Muscle of leg (tissue), 11 donors: Measurements from ENCODE around the gene FYB1. TPM values are rescaled to one million over a fixed set of nuclear protein-coding genes. Genes with fewer than 3 reads are reported as not detected.
A peak's percentile ranks its signal among the peaks of the same experiment; 100 is the strongest.

Source experiments
- DNase-seq: peaks from one replicate; pipeline ENCODE4 v3.0.0; 2013
- H3K27ac ChIP-seq: one replicate; pipeline ENCODE4 v1.5.1; 2013; ENCODE audit warnings: mild to moderate bottlenecking, low read length, control low read depth
- H3K27me3 ChIP-seq: one replicate; pipeline ENCODE4 v1.6.1; 2013; ENCODE audit warnings: low read length; ENCODE audit not compliant: control insufficient read depth, insufficient read depth
- H3K36me3 ChIP-seq: one replicate; pipeline ENCODE4 v1.6.1; 2013; ENCODE audit warnings: low read length; ENCODE audit not compliant: control insufficient read depth, insufficient read depth
- H3K4me1 ChIP-seq: one replicate; pipeline ENCODE4 v1.6.1; 2013; ENCODE audit warnings: low read length; ENCODE audit not compliant: control insufficient read depth, insufficient read depth
- H3K4me3 ChIP-seq: one replicate; pipeline ENCODE4 v1.5.1; 2013; ENCODE audit warnings: low read length, control low read depth
- H3K9me3 ChIP-seq: replicated peaks from 2 replicates; pipeline ENCODE4 v1.6.1; 2013; ENCODE audit warnings: low read depth, low read length; ENCODE audit not compliant: control insufficient read depth
- WGBS: methylation state at CpG from one replicate; pipeline ENCODE4 v1.1.5; 2013; ENCODE audit warnings: missing lambda C conversion rate; ENCODE audit not compliant: insufficient coverage; 5-methylcytosine and 5-hydroxymethylcytosine counted together
- polyA plus RNA-seq, 8 donors: library from polyadenylated mRNA; unstranded; fragments of 120-200 nt; gene quantifications; one replicate each; pipeline versions ENCODE4 v1.2.1 to v1.2.3, GENCODE V29; 2013; ENCODE audit warnings: inconsistent platforms in 1 of 8, low replicate concordance in 1 of 8; ENCODE audit not compliant: insufficient read length in 8 of 8, insufficient read depth in 1 of 8
- total RNA-seq: library from RNA; stranded (reverse); fragments of 120-200 nt; gene quantifications from one replicate; pipeline ENCODE4 v1.2.4, GENCODE V29; 2013

The FYB1 gene
- total and polyA plus RNA-seq, 9 donors: 1.4 to 3.0 (median 1.9) TPM

- Histone ChIP-seq H3K27me3 (no peaks in the 10 kb centered on the region), H3K4me1 (peaks cover 3% of the 10 kb centered on the region), H3K27ac (no peak overlapping the region), H3K4me3 (no peak overlapping the region), H3K9me3 (peaks cover 2% of the 10 kb centered on the region), H3K36me3 (no peaks in the 10 kb centered on the region)
- WGBS: 94% methylated on average over 3 of the region's 7 CpGs
- no peak for DNase-seq
Observed at GRCh38 chr5:39091940-39092580, 127.3 kb downstream of the FYB1 start.

DNA sequence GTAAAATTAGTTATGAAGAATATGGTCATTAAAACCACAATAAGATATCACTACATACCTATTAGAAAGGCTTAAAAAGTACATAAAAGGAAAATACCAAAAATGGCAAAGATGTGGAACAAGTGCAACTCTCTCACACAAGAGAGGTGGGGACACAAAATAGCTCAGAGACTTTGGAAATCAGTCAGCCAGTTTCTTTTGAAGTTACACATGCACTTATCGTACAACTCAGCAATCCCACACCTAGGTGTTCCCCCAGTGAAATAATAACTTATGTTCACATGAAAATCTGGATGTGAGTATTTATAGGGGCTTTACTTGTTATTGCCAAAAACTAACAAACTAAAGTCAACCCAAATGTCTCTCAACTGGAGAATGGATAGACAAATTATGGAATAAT is 135.4 kb downstream of the FYB1 start:
- no peaks in the 10 kb centered on the region for H3K36me3 ChIP-seq
- no peak overlapping the region for H3K4me3 ChIP-seq
- H3K4me1 ChIP-seq: no peaks in the 10 kb centered on the region
- no peak overlapping the region for H3K27ac ChIP-seq
- no peaks in the 10 kb centered on the region for H3K9me3 ChIP-seq
- no peaks in the 10 kb centered on the region for H3K27me3 ChIP-seq
- WGBS: no CpG with 5 or more reads among the region's 1 CpG
- no peak for DNase-seq

DNA sequence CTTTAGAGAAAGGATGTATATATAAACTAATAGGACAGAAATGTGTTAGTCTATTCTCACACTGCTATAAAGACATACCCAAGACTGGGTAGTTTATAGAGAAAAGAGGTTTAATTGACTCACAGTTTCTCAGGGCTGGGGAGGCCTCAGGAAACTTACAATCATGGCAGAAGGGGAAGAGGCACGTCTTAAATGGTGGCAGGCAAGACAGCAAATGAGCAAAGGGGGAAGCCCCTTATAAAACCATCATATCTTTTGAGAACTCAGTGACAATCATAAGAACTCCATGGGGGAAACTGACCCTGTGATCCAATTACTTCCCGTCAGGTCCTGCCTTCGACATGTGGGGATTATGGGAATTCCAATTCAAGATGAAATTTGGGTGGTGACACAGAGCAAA is 136.4 kb downstream of the FYB1 start:
- no CpG with 5 or more reads among the region's 3 CpGs for WGBS
- no peaks in the 10 kb centered on the region for H3K9me3 ChIP-seq
- no peak overlapping the region for H3K27ac ChIP-seq
- H3K27me3 ChIP-seq: no peaks in the 10 kb centered on the region
- H3K4me1 ChIP-seq: no peaks in the 10 kb centered on the region
- H3K36me3 ChIP-seq: no peaks in the 10 kb centered on the region
- no peak overlapping the region for H3K4me3 ChIP-seq
- DNase-seq: no peak

DNA sequence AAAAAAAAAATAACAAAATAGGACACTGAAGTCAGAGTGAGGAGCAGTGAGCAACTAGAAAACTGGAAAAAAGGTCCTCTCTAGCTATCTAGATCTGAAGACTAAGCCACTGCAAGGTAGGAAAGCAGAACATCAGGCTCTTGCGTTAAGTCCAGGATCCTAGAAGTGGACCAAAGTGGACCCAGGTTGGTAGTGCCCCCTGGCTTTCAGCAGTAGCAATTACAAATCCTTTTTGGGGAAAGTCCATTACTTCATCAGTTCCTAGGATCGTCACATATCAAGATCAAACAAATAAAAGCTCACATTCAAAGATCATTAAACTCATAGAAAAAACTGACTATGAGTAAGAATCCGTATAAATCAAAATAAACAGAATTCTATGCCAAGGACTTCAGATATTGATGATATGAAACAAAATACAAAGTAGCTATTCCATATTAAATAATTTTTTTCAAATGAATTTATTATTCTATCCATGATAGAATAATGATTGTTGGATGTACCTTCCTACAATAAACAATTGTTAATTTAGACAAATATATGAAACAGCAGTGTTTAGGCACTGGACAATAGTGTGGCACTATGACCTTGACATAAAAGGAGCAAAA is 138.7 kb downstream of the FYB1 start:
- Histone ChIP-seq H3K9me3 (no peaks in the 10 kb centered on the region), H3K36me3 (no peaks in the 10 kb centered on the region)
- WGBS: 8% methylated on average over 1 of the region's 3 CpGs

GRCh38 chr5:39080168-39080567 is 139.2 kb downstream of the FYB1 start:
- no peak overlapping the region for H3K27ac ChIP-seq
- H3K4me1 ChIP-seq: no peaks in the 10 kb centered on the region
- no peaks in the 10 kb centered on the region for H3K9me3 ChIP-seq
- WGBS: no CpG with 5 or more reads among the region's 2 CpGs
- no peaks in the 10 kb centered on the region for H3K27me3 ChIP-seq
- H3K36me3 ChIP-seq: no peaks in the 10 kb centered on the region
- no peak overlapping the region for H3K4me3 ChIP-seq
- DNase-seq: no peak

More for the DNA sequence above, 138.7 kb downstream of the FYB1 start:
- Histone ChIP-seq H3K27ac (no peak overlapping the region), H3K27me3 (no peaks in the 10 kb centered on the region), H3K4me1 (no peaks in the 10 kb centered on the region), H3K4me3 (no peak overlapping the region)
- DNase-seq: peak; percentile 39

DNA sequence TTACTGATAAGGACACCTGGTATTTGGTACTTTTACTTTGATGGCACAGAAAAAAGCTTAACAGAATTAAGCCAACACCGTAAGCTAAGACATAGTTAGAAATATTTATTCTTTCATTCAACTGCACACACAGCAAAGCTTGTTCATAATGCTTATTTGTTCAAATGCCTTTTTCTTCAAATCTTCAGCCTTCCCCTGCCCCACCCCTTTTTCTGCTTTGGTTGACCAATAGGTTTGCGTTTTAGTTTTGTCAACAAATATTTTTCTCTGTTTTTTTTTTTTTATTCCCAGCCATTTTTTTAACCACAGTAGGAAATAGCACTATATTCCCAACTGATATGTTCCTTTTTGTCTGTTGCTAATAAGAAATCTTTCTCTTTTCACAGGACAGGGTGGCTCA is 140.2 kb downstream of the FYB1 start:
- no peaks in the 10 kb centered on the region for H3K27me3 ChIP-seq
- H3K27ac ChIP-seq: no peak overlapping the region
- WGBS: no CpG with 5 or more reads among the region's 2 CpGs
- DNase-seq: no peak
- no peaks in the 10 kb centered on the region for H3K9me3 ChIP-seq
- no peaks in the 10 kb centered on the region for H3K4me1 ChIP-seq
- H3K4me3 ChIP-seq: no peak overlapping the region
- H3K36me3 ChIP-seq: no peaks in the 10 kb centered on the region

DNA sequence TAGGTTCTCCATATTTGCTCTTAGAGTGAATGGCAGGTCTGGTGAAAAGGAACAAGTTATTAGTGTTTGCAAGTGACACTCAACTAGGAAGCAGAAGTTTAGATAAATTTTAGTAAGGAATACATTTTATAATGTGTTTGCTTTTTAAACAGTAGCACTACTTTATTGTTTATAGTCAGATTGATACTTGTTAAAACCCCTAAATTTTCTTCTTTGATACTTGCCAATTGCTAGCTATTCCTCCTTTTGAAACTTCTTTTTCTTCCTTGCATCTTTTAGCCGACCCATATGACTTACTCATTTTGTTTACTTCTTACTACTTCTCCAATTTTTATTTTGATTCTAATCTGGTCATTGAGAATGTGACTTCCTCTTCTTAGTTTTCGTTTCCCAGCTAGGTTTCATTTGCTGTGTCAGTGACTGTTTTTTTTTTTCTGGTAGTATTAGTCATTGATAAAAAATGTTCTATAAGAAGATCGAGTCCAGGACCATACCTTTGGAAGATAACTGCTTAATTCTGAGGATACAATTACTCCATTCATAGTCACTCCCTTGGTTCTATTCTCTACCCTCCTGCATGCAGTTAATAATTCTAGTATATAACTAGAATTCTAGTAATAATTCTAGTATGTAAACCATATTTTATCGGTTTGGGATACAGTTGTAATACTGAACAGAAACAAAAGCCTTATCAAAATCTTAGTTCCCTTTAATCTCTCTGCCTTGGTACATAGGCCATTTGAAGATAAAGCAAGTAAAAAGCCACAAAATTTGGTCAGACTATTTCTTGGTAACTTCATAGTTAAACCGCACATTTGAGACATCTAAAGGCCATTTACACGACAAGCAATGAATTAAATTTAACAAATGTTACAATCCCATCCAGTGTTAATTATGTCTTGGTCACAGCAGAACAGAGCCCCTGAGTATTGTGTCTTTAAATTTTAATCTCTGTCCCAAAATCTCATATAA is 142.3 kb downstream of the FYB1 start:
- peak; percentile 43 for DNase-seq
- no peaks in the 10 kb centered on the region for H3K4me1 ChIP-seq
- H3K27me3 ChIP-seq: no peaks in the 10 kb centered on the region
- no peaks in the 10 kb centered on the region for H3K36me3 ChIP-seq
- H3K9me3 ChIP-seq: no peaks in the 10 kb centered on the region
- H3K4me3 ChIP-seq: no peak overlapping the region
- no CpG with 5 or more reads among the region's 6 CpGs for WGBS
- H3K27ac ChIP-seq: no peak overlapping the region

- Histone ChIP-seq H3K36me3 (no peaks in the 10 kb centered on the region), H3K27ac (no peak overlapping the region), H3K27me3 (no peaks in the 10 kb centered on the region), H3K4me3 (no peak overlapping the region), H3K9me3 (no peaks in the 10 kb centered on the region), H3K4me1 (no peaks in the 10 kb centered on the region)
- DNase-seq: no peak
- no CpG with 5 or more reads among the region's 6 CpGs for WGBS
Observed at GRCh38 chr5:39076101-39076756, 143.1 kb downstream of the FYB1 start.

DNA sequence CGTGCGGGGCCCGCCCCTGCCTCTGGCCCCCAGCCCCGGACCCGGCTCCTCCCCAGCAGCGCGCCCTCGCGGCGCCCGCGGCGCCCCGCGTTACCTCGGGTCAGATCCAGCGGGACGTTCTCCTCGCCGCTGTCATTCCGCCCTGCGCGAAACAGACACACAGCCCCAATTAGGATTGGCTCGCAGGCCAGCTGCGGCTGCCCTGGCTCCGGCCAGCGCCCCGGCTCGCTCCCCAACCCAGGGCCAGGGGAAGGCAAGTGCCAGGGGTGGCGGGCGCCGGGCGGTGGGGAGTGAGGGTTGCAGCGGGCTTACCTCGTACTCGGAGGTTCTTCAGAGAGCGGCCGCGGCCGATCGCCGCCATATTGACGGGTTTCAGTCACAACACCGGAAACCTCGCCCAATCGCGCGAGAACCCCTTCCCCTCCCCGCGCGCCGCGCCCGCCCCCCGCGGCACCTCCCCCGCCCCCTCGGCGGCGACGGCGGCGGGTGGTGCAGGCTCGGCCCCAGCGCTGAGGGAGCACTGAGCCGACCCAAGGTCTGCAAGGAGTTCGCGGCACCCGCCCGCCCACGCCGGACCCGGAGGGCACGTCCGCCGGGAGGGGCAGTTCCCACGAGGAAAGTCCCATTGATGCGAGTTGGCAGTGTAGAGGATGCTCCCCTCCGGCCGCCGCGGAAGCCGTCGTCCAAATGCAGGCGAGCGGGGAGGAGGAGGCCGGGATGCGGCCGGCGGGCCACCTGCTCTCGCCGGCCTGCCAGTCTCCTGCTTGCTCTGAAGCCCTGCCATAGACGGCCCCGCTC is 145.1 kb downstream of the FYB1 start, which contains the start of gene RICTOR:
Gene RICTOR (minus strand): TSS at position 383 of the 798 bp plus-strand sequence. CDS start 22 bp downstream, at position 361.
- WGBS: under 1% methylated on average over 70 of the region's 94 CpGs
- Histone ChIP-seq H3K4me1 (no peaks in the 10 kb centered on the region), H3K4me3 (peak within 1 kb of the TSS; percentile 86), H3K27ac (peak within 1 kb of the TSS; percentile 97), H3K9me3 (no peaks in the 10 kb centered on the region), H3K27me3 (no peaks in the 10 kb centered on the region), H3K36me3 (no peaks in the 10 kb centered on the region)
- DNase-seq: peak; percentile 95
